K562 (cell line): ENCODE measurements around the gene LRIT3. TPM values are rescaled to one million over a fixed set of nuclear protein-coding genes. Genes with fewer than 3 reads are reported as not detected.

ENCODE experiments used
- CEBPB ChIP-seq: fragments of 450-650 bp; IDR thresholded peaks from 2 replicates; pipeline ENCODE4 v1.6.1; 2016; ENCODE audit warnings: missing genetic modification characterization, missing compliant biosample characterization
- DACH1 ChIP-seq: fragments of 450-650 bp; IDR thresholded peaks from 2 replicates; pipeline ENCODE4 v1.6.1; 2018; ENCODE audit not compliant: partially characterized antibody
- NR1H2 ChIP-seq: sonication (generic); formaldehyde crosslinking; IDR thresholded peaks from 2 replicates; pipeline ENCODE4 v1.4.0; 2020; ENCODE audit warnings: mild to moderate bottlenecking, missing genetic modification reagents
- PCBP2 ChIP-seq: fragments of 200-400 bp; formaldehyde crosslinking; IDR thresholded peaks from 2 replicates; pipeline ENCODE4 v1.6.1; 2018; ENCODE audit warnings: low read length, low read depth, mild to moderate bottlenecking, moderate library complexity; ENCODE audit not compliant: poor library complexity, severe bottlenecking
- PURB ChIP-seq: sonication (generic); formaldehyde crosslinking; IDR thresholded peaks from 2 replicates; pipeline ENCODE4 v1.9.0; 2021; ENCODE audit warnings: low read depth, mild to moderate bottlenecking, missing genetic modification reagents
- RB1 ChIP-seq: fragments of 450-650 bp; IDR thresholded peaks from 2 replicates; pipeline ENCODE4 v1.6.1; 2017; ENCODE audit warnings: low read depth, mild to moderate bottlenecking
- RCOR1 ChIP-seq, 2 experiments: IDR thresholded peaks; 2 replicates each; pipeline ENCODE4 v1.6.1; 2012; ENCODE audit warnings: low read depth in 2 of 2, low read length in 2 of 2, borderline replicate concordance in 1 of 2, improper control_type of control experiment in 1 of 2
- SMC3 ChIP-seq: conservative IDR thresholded peaks from 2 replicates; pipeline ENCODE4 v1.6.1; 2011; ENCODE audit warnings: low read depth, low read length, improper control_type of control experiment; ENCODE audit not compliant: insufficient read depth
- ZNF586 ChIP-seq: fragments of 450-650 bp; formaldehyde crosslinking; conservative IDR thresholded peaks from 2 replicates; pipeline ENCODE4 v1.4.0; 2020; ENCODE audit warnings: mild to moderate bottlenecking, moderate library complexity
- polyA plus RNA-seq, 8 experiments: library from polyadenylated mRNA; depleted of rRNA in 4 of 8; stranded (reverse) in 5 of 8; unstranded in 3 of 8; fragments of >200 nt; fragmentation: Nextera tagmentation in 2 of 8; fragmentation: Illumina TruSeq in 1 of 8; extraction: Ambion mirVana in 2 of 8; extraction: Trizol in 1 of 8; gene quantifications; 2 replicates each; pipeline versions ENCODE4 v1.2.1 to v1.2.3, GENCODE V29; 2011 to 2014; ENCODE audit warnings: inconsistent platforms in 1 of 8, missing spikeins in 1 of 8
- total RNA-seq, 7 experiments: library from RNA; depleted of rRNA in 6 of 7; stranded (reverse); fragments of >200 nt in 6 of 7; fragmentation: Illumina TruSeq in 2 of 7; extraction: Trizol in 2 of 7; gene quantifications; 2 replicates each; pipeline versions ENCODE4 v1.2.1 to v1.2.3, GENCODE V29; 2011 to 2021; ENCODE audit warnings: low replicate concordance in 1 of 7
- TF ChIP-seq, protein P1 (sequence below): fragments of 250-450 bp; sonication (Bioruptor Pico); IDR thresholded peaks from 2 replicates; pipeline ENCODE4 v1.8.0; 2021; ENCODE audit warnings: moderate library complexity, mild to moderate bottlenecking, inconsistent platforms
- TF ChIP-seq, protein P2 (sequence below): fragments of 450-650 bp; IDR thresholded peaks from 2 replicates; pipeline ENCODE4 v1.6.1; 2016
- TF ChIP-seq, protein P3 (sequence below): IDR thresholded peaks from 3 replicates; pipeline ENCODE4 v1.6.1; 2011; ENCODE audit warnings: borderline replicate concordance, mild to moderate bottlenecking; ENCODE audit not compliant: insufficient read length, insufficient read depth
- TF ChIP-seq, protein P4 (sequence below): sonication (generic); formaldehyde crosslinking; IDR thresholded peaks from 2 replicates; pipeline ENCODE4 v1.8.1; 2023; ENCODE audit warnings: mild to moderate bottlenecking, missing genetic modification reagents

The LRIT3 gene
- total and polyA plus RNA-seq, 9 of the 15 experiments (the other 6 are each of a cell fraction or from before 2014, with no cell fraction given), result 0.04 to 0.10 (median 0.04) TPM; not detected in 4

DNA sequence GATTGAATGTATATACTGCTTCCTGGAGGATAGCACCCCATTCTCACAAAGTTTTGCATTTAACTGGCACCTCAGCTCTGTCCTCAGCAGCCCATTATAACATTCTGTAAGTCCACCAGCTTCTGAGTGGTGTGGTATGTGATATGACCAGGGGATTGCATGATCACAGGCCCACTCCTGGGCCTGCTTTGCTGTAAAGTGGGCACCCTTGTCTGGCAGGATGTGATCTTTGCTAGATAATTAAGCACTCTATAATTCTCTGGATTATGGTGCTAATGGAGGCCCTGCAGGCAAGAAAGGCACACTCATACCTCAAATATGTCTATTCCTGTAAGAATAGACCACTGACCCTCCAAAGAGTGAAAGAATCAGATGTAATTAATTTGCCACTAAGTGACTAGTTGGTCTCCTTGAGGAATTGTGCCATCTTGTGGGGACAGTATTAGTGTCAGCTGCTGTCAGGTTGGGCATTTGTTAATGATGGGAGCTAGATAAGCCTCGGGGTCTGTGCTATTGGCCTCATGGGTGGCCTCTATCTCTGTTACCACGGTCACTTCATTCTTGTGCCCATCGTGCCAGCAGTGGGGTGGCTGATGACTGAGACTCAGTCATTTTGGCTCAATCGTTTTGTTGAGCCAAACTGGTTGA is 43.9 kb upstream of the LRIT3 start (continued):
- TF ChIP-seq, protein P1, sequence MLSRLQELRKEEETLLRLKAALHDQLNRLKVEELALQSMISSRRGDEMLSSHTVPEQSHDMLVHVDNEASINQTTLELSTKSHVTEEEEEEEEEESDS, result no peak
- TF ChIP-seq CEBPB (no peak), RCOR1 (IDR thresholded peaks at IDR 0.05; ENCODE audit: borderline replicate concordance in 1 of 2, low read depth in 2 of 2, low read length in 2 of 2) (no peak), SMC3 (0 out of 2 replicates have a peak, but pooled peaks have one; percentile 46), DACH1 (peak; percentile 75), ZNF586 (no peak), PURB (CRISPR knock-in tag) (no peak), NR1H2 (no peak), PCBP2 (no peak), RB1 (0 out of 2 replicates have a peak, but pooled peaks have one; percentile 21)
- TF ChIP-seq, protein P2, sequence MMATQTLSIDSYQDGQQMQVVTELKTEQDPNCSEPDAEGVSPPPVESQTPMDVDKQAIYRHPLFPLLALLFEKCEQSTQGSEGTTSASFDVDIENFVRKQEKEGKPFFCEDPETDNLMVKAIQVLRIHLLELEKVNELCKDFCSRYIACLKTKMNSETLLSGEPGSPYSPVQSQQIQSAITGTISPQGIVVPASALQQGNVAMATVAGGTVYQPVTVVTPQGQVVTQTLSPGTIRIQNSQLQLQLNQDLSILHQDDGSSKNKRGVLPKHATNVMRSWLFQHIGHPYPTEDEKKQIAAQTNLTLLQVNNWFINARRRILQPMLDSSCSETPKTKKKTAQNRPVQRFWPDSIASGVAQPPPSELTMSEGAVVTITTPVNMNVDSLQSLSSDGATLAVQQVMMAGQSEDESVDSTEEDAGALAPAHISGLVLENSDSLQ, result peak; percentile 44
- TF ChIP-seq, protein P3, sequence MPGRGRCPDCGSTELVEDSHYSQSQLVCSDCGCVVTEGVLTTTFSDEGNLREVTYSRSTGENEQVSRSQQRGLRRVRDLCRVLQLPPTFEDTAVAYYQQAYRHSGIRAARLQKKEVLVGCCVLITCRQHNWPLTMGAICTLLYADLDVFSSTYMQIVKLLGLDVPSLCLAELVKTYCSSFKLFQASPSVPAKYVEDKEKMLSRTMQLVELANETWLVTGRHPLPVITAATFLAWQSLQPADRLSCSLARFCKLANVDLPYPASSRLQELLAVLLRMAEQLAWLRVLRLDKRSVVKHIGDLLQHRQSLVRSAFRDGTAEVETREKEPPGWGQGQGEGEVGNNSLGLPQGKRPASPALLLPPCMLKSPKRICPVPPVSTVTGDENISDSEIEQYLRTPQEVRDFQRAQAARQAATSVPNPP, result no peak
- TF ChIP-seq, protein P4, sequence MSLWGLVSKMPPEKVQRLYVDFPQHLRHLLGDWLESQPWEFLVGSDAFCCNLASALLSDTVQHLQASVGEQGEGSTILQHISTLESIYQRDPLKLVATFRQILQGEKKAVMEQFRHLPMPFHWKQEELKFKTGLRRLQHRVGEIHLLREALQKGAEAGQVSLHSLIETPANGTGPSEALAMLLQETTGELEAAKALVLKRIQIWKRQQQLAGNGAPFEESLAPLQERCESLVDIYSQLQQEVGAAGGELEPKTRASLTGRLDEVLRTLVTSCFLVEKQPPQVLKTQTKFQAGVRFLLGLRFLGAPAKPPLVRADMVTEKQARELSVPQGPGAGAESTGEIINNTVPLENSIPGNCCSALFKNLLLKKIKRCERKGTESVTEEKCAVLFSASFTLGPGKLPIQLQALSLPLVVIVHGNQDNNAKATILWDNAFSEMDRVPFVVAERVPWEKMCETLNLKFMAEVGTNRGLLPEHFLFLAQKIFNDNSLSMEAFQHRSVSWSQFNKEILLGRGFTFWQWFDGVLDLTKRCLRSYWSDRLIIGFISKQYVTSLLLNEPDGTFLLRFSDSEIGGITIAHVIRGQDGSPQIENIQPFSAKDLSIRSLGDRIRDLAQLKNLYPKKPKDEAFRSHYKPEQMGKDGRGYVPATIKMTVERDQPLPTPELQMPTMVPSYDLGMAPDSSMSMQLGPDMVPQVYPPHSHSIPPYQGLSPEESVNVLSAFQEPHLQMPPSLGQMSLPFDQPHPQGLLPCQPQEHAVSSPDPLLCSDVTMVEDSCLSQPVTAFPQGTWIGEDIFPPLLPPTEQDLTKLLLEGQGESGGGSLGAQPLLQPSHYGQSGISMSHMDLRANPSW (CRISPR knock-in tag), result no peak
